H1 (cell line): ENCODE measurements around the gene DCUN1D3. TPM values are rescaled to one million over a fixed set of nuclear protein-coding genes. Genes with fewer than 3 reads are reported as not detected.

Source experiments
- CTCF ChIA-PET: fragments of 300-600 bp; sonication (Branson Sonifier 250); formaldehyde crosslinking; loops from one replicate; lab custom pipeline; 2021; ENCODE audit not compliant: partially characterized antibody; lab: Charles Lee
- POLR2A ChIA-PET: fragments of 300-600 bp; sonication (Branson Sonifier 250); formaldehyde crosslinking; loops from one replicate; lab custom pipeline; 2021; ENCODE audit warnings: inconsistent platforms; ENCODE audit not compliant: partially characterized antibody; lab: Charles Lee
- DNase-seq, 2 experiments: peaks; one replicate each; pipeline versions ENCODE4 v3.0.0 to v3.0.0-alpha.2; 2010 to 2022; ENCODE audit warnings: low spot score in 2 of 2, low read depth in 1 of 2, mixed read lengths in 1 of 2
- FAIRE-seq: peaks from 2 replicates; lab custom pipeline; 2011; peaks lifted over from hg19 to GRCh38; lab: Jason Lieb, UNC
- H2AFZ ChIP-seq: 2 replicates; pipeline ENCODE4 v1.8.1; 2012; ENCODE audit warnings: low read length, inconsistent platforms
- H2AK5ac ChIP-seq: 2 replicates; pipeline ENCODE4 v1.6.1; 2013; ENCODE audit warnings: low read depth, low read length
- H2BK120ac ChIP-seq: replicated peaks from 2 replicates; pipeline ENCODE3; 2013; ENCODE audit warnings: low read depth, low read length, inconsistent platforms
- H2BK12ac ChIP-seq: 2 replicates; pipeline ENCODE4 v1.6.1; 2013; ENCODE audit warnings: low read depth, low read length
- H2BK15ac ChIP-seq: 2 replicates; pipeline ENCODE4 v1.6.1; 2013; ENCODE audit warnings: low read length
- H2BK20ac ChIP-seq: 2 replicates; pipeline ENCODE4 v1.6.1; 2013; ENCODE audit warnings: low read length
- H2BK5ac ChIP-seq: 2 replicates; pipeline ENCODE4 v1.6.1; 2013; ENCODE audit warnings: low read depth, low read length
- H3K14ac ChIP-seq: 2 replicates; pipeline ENCODE4 v1.6.1; 2013; ENCODE audit warnings: inconsistent platforms; ENCODE audit not compliant: insufficient read length
- H3K18ac ChIP-seq: 2 replicates; pipeline ENCODE4 v1.6.1; 2013; ENCODE audit warnings: low read length; ENCODE audit errors: extremely low read depth
- H3K23ac ChIP-seq: 2 replicates; pipeline ENCODE4 v1.6.1; 2013; ENCODE audit warnings: inconsistent platforms; ENCODE audit not compliant: insufficient read length
- H3K23me2 ChIP-seq: 2 replicates; pipeline ENCODE4 v1.6.1; 2013; ENCODE audit warnings: low read depth, low read length
- H3K27ac ChIP-seq: 2 replicates; pipeline ENCODE4 v1.6.1; 2011; ENCODE audit warnings: low read depth, low read length, inconsistent platforms
- H3K27me3 ChIP-seq, 4 experiments: replicated peaks in 1 of 4; 1 replicate in 1 of 4; 2 replicates in 3 of 4; pipeline versions ENCODE4 v1.6.1 to v1.8.1; 2011 to 2013; ENCODE audit warnings: low read length in 3 of 4, mild to moderate bottlenecking in 3 of 4, inconsistent platforms in 2 of 4, mixed read lengths in 2 of 4, moderate library complexity in 1 of 4; ENCODE audit not compliant: control insufficient read depth in 3 of 4, insufficient read depth in 3 of 4; ENCODE audit errors: extremely low read depth in 1 of 4
- H3K36me3 ChIP-seq, 4 experiments: 2 replicates each; pipeline versions ENCODE4 v1.6.1 to v1.8.1; 2011 to 2013; ENCODE audit warnings: mild to moderate bottlenecking in 4 of 4, low read length in 3 of 4, moderate library complexity in 2 of 4, control low read depth in 1 of 4, inconsistent platforms in 1 of 4; ENCODE audit not compliant: insufficient read depth in 4 of 4, control insufficient read depth in 2 of 4
- H3K4ac ChIP-seq: replicated peaks from 2 replicates; pipeline ENCODE3; 2013; ENCODE audit warnings: low read length, low read depth, mixed read lengths, inconsistent platforms; ENCODE audit not compliant: insufficient read length
- H3K4me1 ChIP-seq, 4 experiments: replicated peaks in 1 of 4; 1 replicate in 1 of 4; 2 replicates in 3 of 4; pipeline versions ENCODE4 v1.6.1 to v1.8.1; 2011 to 2013; ENCODE audit warnings: low read length in 3 of 4, inconsistent platforms in 2 of 4, mixed read lengths in 1 of 4; ENCODE audit not compliant: insufficient read depth in 4 of 4, control insufficient read depth in 3 of 4
- H3K4me2 ChIP-seq, 2 experiments: 2 replicates each; pipeline versions ENCODE4 v1.6.1 to v1.8.1; 2011 to 2013; ENCODE audit warnings: low read depth in 2 of 2, low read length in 2 of 2, control low read depth in 1 of 2, inconsistent platforms in 1 of 2, mild to moderate bottlenecking in 1 of 2; ENCODE audit not compliant: insufficient read depth in 1 of 2
- H3K4me3 ChIP-seq, 4 experiments: fragments of 200-600, 300-600 bp in 1 of 4; sonication (generic), shearing (Covaris generic), sonication (Bioruptor Twin) in 1 of 4; 2 replicates each; pipeline versions ENCODE4 v1.5.1 to v1.8.1; 2011 to 2016; ENCODE audit warnings: low read length in 4 of 4, low read depth in 3 of 4, control low read depth in 2 of 4, inconsistent platforms in 2 of 4, mild to moderate bottlenecking in 2 of 4, mixed read lengths in 1 of 4, moderate library complexity in 1 of 4; ENCODE audit not compliant: insufficient read depth in 2 of 4; ENCODE audit errors: extremely low read depth in 1 of 4
- H3K56ac ChIP-seq: replicated peaks from 2 replicates; pipeline ENCODE3; 2013; ENCODE audit warnings: low read depth, mild to moderate bottlenecking, mixed read lengths, low read length, inconsistent platforms; ENCODE audit not compliant: insufficient read length
- H3K79me1 ChIP-seq: 2 replicates; pipeline ENCODE4 v1.6.1; 2013; ENCODE audit warnings: low read depth, low read length, control low read depth
- H3K79me2 ChIP-seq, 2 experiments: 2 replicates each; pipeline versions ENCODE4 v1.6.1 to v1.8.1; 2012 to 2013; ENCODE audit warnings: low read length in 2 of 2, mild to moderate bottlenecking in 2 of 2, inconsistent platforms in 1 of 2; ENCODE audit not compliant: insufficient read depth in 2 of 2, control insufficient read depth in 1 of 2
- H3K9ac ChIP-seq, 4 experiments: replicated peaks in 1 of 4; 1 replicate in 1 of 4; 2 replicates in 3 of 4; pipeline versions ENCODE4 v1.6.1 to v1.8.1; 2011 to 2013; ENCODE audit warnings: low read depth in 3 of 4, low read length in 3 of 4, control low read depth in 2 of 4, mild to moderate bottlenecking in 2 of 4, moderate library complexity in 2 of 4, inconsistent platforms in 1 of 4; ENCODE audit errors: extremely low read depth in 1 of 4
- H3K9me3 ChIP-seq, 2 experiments: 2 replicates each; pipeline versions ENCODE4 v1.6.1 to v1.8.1; 2012 to 2013; ENCODE audit warnings: mild to moderate bottlenecking in 2 of 2, moderate library complexity in 2 of 2, control low read depth in 1 of 2, inconsistent platforms in 1 of 2, low read depth in 1 of 2, low read length in 1 of 2, mixed read lengths in 1 of 2; ENCODE audit not compliant: insufficient read depth in 2 of 2
- H4K20me1 ChIP-seq, 2 experiments: replicated peaks in 1 of 2; 2 replicates each; pipeline versions ENCODE3 to v1.8.1; 2011 to 2013; ENCODE audit warnings: inconsistent platforms in 2 of 2, low read length in 2 of 2, mild to moderate bottlenecking in 1 of 2; ENCODE audit not compliant: insufficient read depth in 2 of 2, control insufficient read depth in 1 of 2
- H4K5ac ChIP-seq: 2 replicates; pipeline ENCODE4 v1.6.1; 2013; ENCODE audit warnings: low read length, low read depth, mixed read lengths, inconsistent platforms; ENCODE audit not compliant: insufficient read length
- H4K8ac ChIP-seq: 2 replicates; pipeline ENCODE4 v1.8.0; 2013; ENCODE audit warnings: mild to moderate bottlenecking, moderate library complexity, low read length, inconsistent platforms; ENCODE audit not compliant: insufficient read depth; ENCODE audit errors: extremely low read depth
- H4K91ac ChIP-seq: replicated peaks from 2 replicates; pipeline ENCODE3; 2013; ENCODE audit warnings: low read length, mixed read lengths, inconsistent platforms; ENCODE audit not compliant: insufficient read length
- ASH2L ChIP-seq: fragments of 200-600, 300-600 bp; sonication (generic); IDR thresholded peaks from one replicate; pipeline ENCODE4 v1.7.1; 2017; ENCODE audit warnings: low read length
- SIX5 ChIP-seq: IDR thresholded peaks from 2 replicates; pipeline ENCODE4 v1.6.1; 2011; ENCODE audit warnings: mild to moderate bottlenecking, low read depth, low read length
- ZNF274 ChIP-seq: IDR thresholded peaks from 2 replicates; pipeline ENCODE4 v1.7.0; 2012; ENCODE audit warnings: low read length, borderline replicate concordance; ENCODE audit errors: extremely low read depth
- WGBS, 2 experiments: shearing (Covaris generic) in 1 of 2; methylation state at CpG; one replicate each; pipeline versions ENCODE4 v1.1.6 to v1.1.7; 2013 to 2015; ENCODE audit warnings: low lambda C conversion rate in 2 of 2, mixed read lengths in 2 of 2, inconsistent platforms in 1 of 2, low coverage in 1 of 2, missing lambda C conversion rate in 1 of 2; ENCODE audit not compliant: insufficient replicate concordance in 2 of 2, insufficient coverage in 1 of 2, insufficient read length in 1 of 2; ENCODE audit errors: extremely low coverage in 1 of 2, missing lambda C conversion rate in 1 of 2; 5-methylcytosine and 5-hydroxymethylcytosine counted together
- polyA plus RNA-seq, 7 experiments: library from polyadenylated mRNA; depleted of rRNA in 3 of 7; stranded (reverse) in 5 of 7; unstranded in 2 of 7; fragments of >200 nt in 5 of 7; fragments of 200-250 nt in 2 of 7; gene quantifications; 1 replicate in 5 of 7; 2 replicates in 1 of 7; 4 replicates in 1 of 7; pipeline versions ENCODE4 v1.2.1 to v1.2.3, GENCODE V29; 2011 to 2013; ENCODE audit warnings: missing spikeins in 2 of 7, mixed read lengths in 2 of 7
- total RNA-seq: library from RNA; stranded (reverse); fragmentation: NEBNext Ultra II Directional; extraction: Animal tissue kit (Norgen Biotek cat#: 25700); gene quantifications from 2 replicates; pipeline ENCODE4 v1.2.1, GENCODE V29; 2021
- TF ChIP-seq, protein P1 (sequence below): IDR thresholded peaks from 2 replicates; pipeline ENCODE4 v1.6.1; 2012; ENCODE audit warnings: inconsistent platforms

Gene DCUN1D3
- total and polyA plus RNA-seq, 2 of the 8 experiments (the other 6 are each of a cell fraction or from before 2014, with no cell fraction given), result 3.5 to 18.2 TPM

DNA sequence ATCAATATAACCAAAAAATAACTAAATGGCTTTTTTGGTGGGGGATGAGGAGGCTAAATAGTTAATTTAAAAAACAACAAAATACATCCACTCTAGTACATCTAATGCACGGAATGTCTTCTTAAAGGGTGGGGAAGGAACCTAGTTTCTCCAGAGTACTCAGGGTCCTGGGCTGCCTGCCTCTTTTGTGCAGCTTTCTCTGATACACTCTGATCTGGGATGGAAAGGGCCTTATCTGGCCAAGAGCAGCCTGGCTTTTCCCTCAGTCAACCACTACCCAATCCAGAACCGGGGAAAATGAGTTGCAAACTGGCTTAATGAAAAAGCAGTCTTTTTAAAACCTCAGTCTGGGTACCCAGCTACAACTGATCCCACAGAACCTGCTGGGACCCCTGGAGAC lies 42.9 kb downstream of the DCUN1D3 start:
- Histone ChIP-seq H3K36me3 (peaks cover 0 to 12% (median 2%) of the 10 kb centered on the region in 4 experiments; a peak in 5 of 8 replicates), H3K18ac (no peak overlapping the region), H2AFZ (no peak overlapping the region), H2BK120ac (no peak overlapping the region), H4K20me1 (peaks cover 0 to 1% of the 10 kb centered on the region in 2 experiments), H3K27ac (no peak overlapping the region), H3K4ac (no peak overlapping the region), H3K79me1 (peaks cover 4% of the 10 kb centered on the region; the same call in 1 of the 2 replicates), H3K9me3 (no peaks in the 10 kb centered on the region), H2AK5ac (no peak overlapping the region), H4K8ac (no peak overlapping the region), H4K5ac (no peak overlapping the region), H3K4me2 (no peak overlapping the region), H3K4me1 (peaks cover 0 to 6% (median under 1%) of the 10 kb centered on the region in 4 experiments; a peak in 3 of 7 replicates), H3K27me3 (no peaks in the 10 kb centered on the region), H2BK15ac (no peak overlapping the region), H3K4me3 (no peak overlapping the region), H3K23me2 (no peaks in the 10 kb centered on the region), H2BK20ac (no peak overlapping the region), H3K79me2 (0 out of 4 replicates have a peak, but pooled peaks cover 0 to 6% of the 10 kb centered on the region in 2 experiments), H3K56ac (no peak overlapping the region), H4K91ac (no peak overlapping the region), H3K23ac (no peak overlapping the region), H3K9ac (no peak overlapping the region), H2BK5ac (no peak overlapping the region), H3K14ac (no peak overlapping the region), H2BK12ac (no peak overlapping the region)
- ChIA-PET POLR2A (no interaction called here), CTCF (interaction anchor here (0.9 kb wide), 1 partner anchor 192 kb away, joined by 3 read pairs; no protein-coding TSS in a partner anchor)
- 97% methylated on average over 2 of the region's 2 CpGs; no CpG with 5 or more reads in 1 of the 2 experiments for WGBS, 2 experiments
- DNase-seq (no peak), FAIRE-seq (no peak)
- no peak for TF ChIP-seq SIX5
- no peak for TF ChIP-seq ZNF274
- TF ChIP-seq, protein P1, sequence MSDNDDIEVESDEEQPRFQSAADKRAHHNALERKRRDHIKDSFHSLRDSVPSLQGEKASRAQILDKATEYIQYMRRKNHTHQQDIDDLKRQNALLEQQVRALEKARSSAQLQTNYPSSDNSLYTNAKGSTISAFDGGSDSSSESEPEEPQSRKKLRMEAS, result no peak
- no peak for TF ChIP-seq ASH2L
